OCI-LY1 (cell line): ENCODE measurements around the gene IL5.
"Not testable (repeated sequence)": the region's sequence is repeated elsewhere in the genome, so short reads cannot be mapped to it uniquely, and the experiment has no call there.

ENCODE experiments used
- H2AFZ ChIP-seq: fragments of 200-600 bp; sonication (generic), shearing (Covaris generic); 2 replicates; pipeline ENCODE4 v1.6.0; 2014; ENCODE audit warnings: antibody characterized with exemption, mild to moderate bottlenecking, low read length
- H3F3A ChIP-seq: fragments of 200-600 bp; sonication (generic), shearing (Covaris generic); 2 replicates; pipeline ENCODE4 v1.6.0; 2014; ENCODE audit warnings: mild to moderate bottlenecking, antibody characterized with exemption, low read length, moderate library complexity; ENCODE audit not compliant: insufficient read depth
- H3K27ac ChIP-seq: fragments of 200-600 bp; sonication (generic); 2 replicates; pipeline ENCODE4 v1.5.1; 2014; ENCODE audit warnings: low read length, mixed run types, mild to moderate bottlenecking, low read depth; ENCODE audit not compliant: poor library complexity, severe bottlenecking
- H3K27me3 ChIP-seq: fragments of 200-600 bp; sonication (generic); 2 replicates; pipeline ENCODE4 v1.6.0; 2014; ENCODE audit warnings: antibody characterized with exemption, mild to moderate bottlenecking, low read length, moderate library complexity; ENCODE audit not compliant: insufficient read depth
- H3K36me3 ChIP-seq: fragments of 200-600 bp; sonication (generic); 2 replicates; pipeline ENCODE4 v1.6.1; 2014; ENCODE audit warnings: mild to moderate bottlenecking, antibody characterized with exemption, low read length, moderate library complexity, mixed read lengths; ENCODE audit not compliant: insufficient read depth
- H3K4me1 ChIP-seq: fragments of 200-600 bp; sonication (generic); 2 replicates; pipeline ENCODE4 v1.5.1; 2014; ENCODE audit warnings: mild to moderate bottlenecking, low read length, moderate library complexity; ENCODE audit not compliant: insufficient read depth, severe bottlenecking
- H3K4me2 ChIP-seq: fragments of 200-600 bp; sonication (generic), shearing (Covaris generic); 2 replicates; pipeline ENCODE4 v1.6.1; 2014; ENCODE audit warnings: low read length
- H3K4me3 ChIP-seq: fragments of 200-600 bp; sonication (generic); 2 replicates; pipeline ENCODE4 v1.5.1; 2014; ENCODE audit warnings: low read length, low read depth, mild to moderate bottlenecking, mixed read lengths; ENCODE audit not compliant: poor library complexity, severe bottlenecking
- H3K79me2 ChIP-seq: fragments of 200-600 bp; shearing (Covaris generic); 2 replicates; pipeline ENCODE4 v1.6.1; 2016; ENCODE audit warnings: mixed run types, low read length, mixed read lengths; ENCODE audit not compliant: insufficient read depth
- H3K9ac ChIP-seq: fragments of 200-600 bp; sonication (generic), shearing (Covaris generic); 2 replicates; pipeline ENCODE4 v1.6.1; 2014; ENCODE audit warnings: mild to moderate bottlenecking, low read length, mixed read lengths
- H3K9me2 ChIP-seq: fragments of 200-600 bp; sonication (generic), shearing (Covaris generic); 2 replicates; pipeline ENCODE4 v1.6.1; 2014; ENCODE audit warnings: low read depth, mild to moderate bottlenecking, low read length, mixed read lengths
- H3K9me3 ChIP-seq: fragments of 200-600 bp; shearing (Covaris generic); 2 replicates; pipeline ENCODE4 v1.6.1; 2014; ENCODE audit warnings: low read length, mixed read lengths
- H4K20me1 ChIP-seq: fragments of 200-600 bp; sonication (generic), shearing (Covaris generic); 2 replicates; pipeline ENCODE4 v1.6.0; 2016; ENCODE audit warnings: mild to moderate bottlenecking, low read length; ENCODE audit not compliant: insufficient read depth
- CTCF ChIP-seq: fragments of 200-600 bp; sonication (generic), shearing (Covaris generic); IDR thresholded peaks from 2 replicates; pipeline ENCODE4 v1.5.1; 2017; ENCODE audit warnings: mild to moderate bottlenecking, antibody characterized with exemption, low read length, moderate library complexity, mixed read lengths
- EZH2 ChIP-seq: fragments of 200-600 bp; sonication (generic), shearing (Covaris generic); IDR thresholded peaks from 2 replicates; pipeline ENCODE4 v1.8.0; 2017; ENCODE audit warnings: borderline replicate concordance, mixed run types, mild to moderate bottlenecking, antibody characterized with exemption, low read length, moderate library complexity, mixed read lengths

Gene IL5

GRCh38 chr5:132526974-132527564 is 16.3 kb downstream of the IL5 start:
- no peaks in the 10 kb centered on the region; the same call in 1 of the 2 replicates for H3K9me3 ChIP-seq
- H4K20me1 ChIP-seq: no peaks in the 10 kb centered on the region
- H3K27me3 ChIP-seq: peaks cover 6% of the 10 kb centered on the region
- H3K4me3 ChIP-seq: no peak overlapping the region
- no peaks in the 10 kb centered on the region for H3K9me2 ChIP-seq
- no peak overlapping the region for H3K27ac ChIP-seq
- H3K4me1 ChIP-seq: peaks cover 7% of the 10 kb centered on the region
- no peak overlapping the region for H2AFZ ChIP-seq
- H3K4me2 ChIP-seq: peak overlapping the region; percentile 68
- H3K9ac ChIP-seq: no peak overlapping the region
- TF ChIP-seq EZH2: no peak
- TF ChIP-seq CTCF: peak; percentile 5; the same call in 1 of the 2 replicates
- H3K36me3 ChIP-seq: no peaks in the 10 kb centered on the region
- H3K79me2 ChIP-seq: no peaks in the 10 kb centered on the region
- H3F3A ChIP-seq: no peaks in the 10 kb centered on the region

GRCh38 chr5:132526290-132526973 is 16.9 kb downstream of the IL5 start:
- H2AFZ ChIP-seq: no peak overlapping the region
- peak overlapping the region; percentile 68 for H3K4me2 ChIP-seq
- H3F3A ChIP-seq: no peaks in the 10 kb centered on the region
- H4K20me1 ChIP-seq: no peaks in the 10 kb centered on the region
- peaks cover 2% of the 10 kb centered on the region for H3K27me3 ChIP-seq
- H3K9me2 ChIP-seq: no peaks in the 10 kb centered on the region
- H3K27ac ChIP-seq: no peak overlapping the region
- H3K79me2 ChIP-seq: no peaks in the 10 kb centered on the region
- peaks cover 7% of the 10 kb centered on the region for H3K4me1 ChIP-seq
- peak overlapping the region; percentile 32 for H3K4me3 ChIP-seq
- H3K9ac ChIP-seq: no peak overlapping the region
- no peaks in the 10 kb centered on the region for H3K36me3 ChIP-seq
- TF ChIP-seq CTCF (peak; percentile 99), EZH2 (no peak)
- H3K9me3 ChIP-seq: peaks cover 4% of the 10 kb centered on the region; the same call in 1 of the 2 replicates

GRCh38 chr5:132525299-132525724 is 18.0 kb downstream of the IL5 start:
- no peaks in the 10 kb centered on the region for H3K9me2 ChIP-seq
- H3K4me3 ChIP-seq: no peak overlapping the region
- no peak for TF ChIP-seq EZH2
- TF ChIP-seq CTCF: no peak
- H3K9ac ChIP-seq: no peak overlapping the region
- H3K36me3 ChIP-seq: no peaks in the 10 kb centered on the region
- H4K20me1 ChIP-seq: no peaks in the 10 kb centered on the region
- H2AFZ ChIP-seq: no peak overlapping the region
- H3K79me2 ChIP-seq: no peaks in the 10 kb centered on the region
- peaks cover 6% of the 10 kb centered on the region; the same call in 1 of the 2 replicates for H3K9me3 ChIP-seq
- no peak overlapping the region for H3K4me2 ChIP-seq
- no peak overlapping the region for H3K27ac ChIP-seq
- H3K27me3 ChIP-seq: no peaks in the 10 kb centered on the region; the same call in 1 of the 2 replicates
- H3F3A ChIP-seq: no peaks in the 10 kb centered on the region
- peaks cover 7% of the 10 kb centered on the region for H3K4me1 ChIP-seq

GRCh38 chr5:132524877-132525276 is 18.4 kb downstream of the IL5 start:
- not testable (repeated sequence) for H3K9me3 ChIP-seq, H3F3A ChIP-seq, H3K4me1 ChIP-seq, H3K27me3 ChIP-seq, H2AFZ ChIP-seq, H3K4me2 ChIP-seq, H4K20me1 ChIP-seq, H3K36me3 ChIP-seq, H3K9ac ChIP-seq, H3K9me2 ChIP-seq, H3K4me3 ChIP-seq, H3K27ac ChIP-seq, H3K79me2 ChIP-seq

GRCh38 chr5:132522067-132522466 is 21.3 kb downstream of the IL5 start:
- not testable (repeated sequence) for H3K27ac ChIP-seq, H3K4me1 ChIP-seq, H3K27me3 ChIP-seq, H3K9me2 ChIP-seq, H3K9me3 ChIP-seq, H3K9ac ChIP-seq, H3K4me2 ChIP-seq, H3F3A ChIP-seq, H3K4me3 ChIP-seq, H3K79me2 ChIP-seq, H2AFZ ChIP-seq, H4K20me1 ChIP-seq, H3K36me3 ChIP-seq
